GOT3 (cell line): ENCODE measurements around the gene TTPAL.

Source experiments
- DNase-seq: peaks from one replicate; lab custom pipeline; 2025; ENCODE audit warnings: mixed read lengths; lab: John Stamatoyannopoulos, UW

TTPAL gene

GRCh38 chr20:44475694-44476560, at the start of gene TTPAL:
TTPAL (plus strand) TSS chr20:44475874; CDS start chr20:44480000, 4,126 bp downstream.
- peak; percentile 57 for DNase-seq

GRCh38 chr20:44425923-44426322, 49.8 kb upstream of the TTPAL start:
- DNase-seq: no peak

- no peak for DNase-seq
These were observed 48.5 kb upstream of the TTPAL start for GRCh38 chr20:44426879-44427790.

GRCh38 chr20:44427804-44428173, 47.9 kb upstream of the TTPAL start:
- DNase-seq: no peak

GRCh38 chr20:44428174-44429016, 47.3 kb upstream of the TTPAL start:
- DNase-seq: no peak

- DNase-seq: no peak
These were observed 46.7 kb upstream of the TTPAL start for GRCh38 chr20:44429017-44429339.

GRCh38 chr20:44429419-44430269, 46.0 kb upstream of the TTPAL start:
- no peak for DNase-seq

- no peak for DNase-seq
These were observed 45.2 kb upstream of the TTPAL start for GRCh38 chr20:44430270-44431065.

- no peak for DNase-seq
These were observed 44.6 kb upstream of the TTPAL start for GRCh38 chr20:44431118-44431501.

- DNase-seq: no peak
These were observed 44.0 kb upstream of the TTPAL start for GRCh38 chr20:44431502-44432234.

GRCh38 chr20:44432618-44433577, 42.8 kb upstream of the TTPAL start:
- no peak for DNase-seq

- no peak for DNase-seq
These were observed 41.7 kb upstream of the TTPAL start for GRCh38 chr20:44433751-44434538.

- DNase-seq: no peak
These were observed 39.9 kb upstream of the TTPAL start for GRCh38 chr20:44435630-44436335.

GRCh38 chr20:44436393-44436792, 39.3 kb upstream of the TTPAL start:
- no peak for DNase-seq

GRCh38 chr20:44437497-44437896, 38.2 kb upstream of the TTPAL start:
- no peak for DNase-seq

- DNase-seq: no peak
These were observed 36.9 kb upstream of the TTPAL start for GRCh38 chr20:44438782-44439181.

- DNase-seq: no peak
These were observed 36.4 kb upstream of the TTPAL start for GRCh38 chr20:44439318-44439717.
